ENCODE results near the gene ZNF223.
A peak's percentile ranks its signal among the peaks of the same experiment; 100 is the strongest.

ZNF223 gene

DNA sequence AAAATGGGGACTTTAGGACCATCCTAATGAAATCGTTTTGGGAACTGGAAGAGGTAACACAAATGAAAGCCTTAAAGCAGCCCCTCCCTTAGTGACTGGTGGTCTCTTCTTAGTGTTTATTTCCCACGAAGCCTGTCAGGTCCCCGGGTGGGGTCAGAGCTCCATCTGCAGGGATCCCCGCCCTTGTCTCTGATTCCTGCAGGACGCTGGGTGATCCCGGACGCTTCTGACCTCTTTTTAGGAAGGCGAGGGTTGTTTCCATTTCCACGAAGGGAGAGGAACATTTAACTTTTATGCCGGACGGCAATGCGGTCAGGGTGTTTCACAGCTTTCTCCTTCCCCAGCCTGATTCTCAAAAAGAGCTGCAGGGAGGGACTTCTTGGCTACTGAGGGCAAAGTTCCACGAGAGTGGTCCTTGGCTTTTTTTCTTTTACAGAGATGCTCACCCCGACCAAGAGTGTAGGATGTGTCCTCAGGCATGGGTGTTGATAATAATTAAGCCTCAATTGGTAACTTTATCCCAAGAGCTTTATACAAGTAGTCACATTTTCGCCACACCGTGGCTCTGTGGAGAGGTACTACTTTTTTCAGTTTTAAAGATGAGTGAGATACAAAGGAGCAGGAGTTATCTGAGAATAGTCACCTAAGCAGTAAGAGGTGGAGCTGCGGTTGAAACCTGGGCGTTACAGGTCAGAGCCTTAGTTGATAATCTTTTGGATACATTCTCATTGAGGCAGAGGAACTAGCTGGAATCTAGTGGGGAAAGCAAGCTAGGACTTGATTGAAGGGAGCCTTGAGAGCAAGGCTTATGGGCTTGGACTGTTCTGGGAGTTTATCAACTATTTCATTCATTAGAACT is 20.9 kb downstream of the ZNF223 start:
- DNase-seq, result no peak

DNA sequence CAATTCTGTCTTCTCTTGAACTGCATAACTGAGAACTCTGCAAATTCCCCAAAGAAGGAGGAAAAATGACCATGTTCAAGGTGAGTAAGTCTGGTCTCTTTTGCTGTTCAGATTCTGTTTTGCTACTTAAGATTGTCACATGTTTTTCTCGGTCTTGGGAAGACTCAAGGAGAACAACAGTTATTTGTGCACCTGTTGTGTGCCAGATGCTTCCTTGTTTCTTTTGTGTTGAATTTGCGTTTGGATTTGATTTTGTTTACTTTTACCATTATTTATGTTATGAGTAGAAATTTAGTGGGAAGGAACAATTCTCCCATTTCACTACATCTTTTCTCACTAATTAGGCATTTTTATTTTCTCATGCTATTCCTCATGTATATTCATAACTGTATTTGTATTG is 24.5 kb downstream of the ZNF223 start:
- no peak for DNase-seq

DNA sequence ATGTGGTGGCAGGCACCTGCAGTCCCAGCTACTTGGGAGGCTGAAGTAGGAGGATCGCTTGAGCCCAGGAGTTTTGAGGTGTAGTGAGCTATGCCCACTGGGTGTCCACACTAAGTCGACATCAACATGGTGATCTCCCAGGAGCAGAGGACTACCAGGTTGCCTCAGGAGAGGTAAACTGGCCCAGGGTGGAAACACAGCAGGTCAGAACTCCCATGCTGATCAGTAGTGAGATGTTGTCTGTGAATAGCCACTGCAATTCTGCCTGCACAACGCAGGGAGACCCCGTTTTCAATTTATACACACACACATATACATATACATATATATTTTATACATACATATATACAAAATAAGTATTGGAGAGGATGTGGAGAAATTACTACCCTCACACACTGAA is 40.3 kb downstream of the ZNF223 start:
- DNase-seq, result no peak

DNA sequence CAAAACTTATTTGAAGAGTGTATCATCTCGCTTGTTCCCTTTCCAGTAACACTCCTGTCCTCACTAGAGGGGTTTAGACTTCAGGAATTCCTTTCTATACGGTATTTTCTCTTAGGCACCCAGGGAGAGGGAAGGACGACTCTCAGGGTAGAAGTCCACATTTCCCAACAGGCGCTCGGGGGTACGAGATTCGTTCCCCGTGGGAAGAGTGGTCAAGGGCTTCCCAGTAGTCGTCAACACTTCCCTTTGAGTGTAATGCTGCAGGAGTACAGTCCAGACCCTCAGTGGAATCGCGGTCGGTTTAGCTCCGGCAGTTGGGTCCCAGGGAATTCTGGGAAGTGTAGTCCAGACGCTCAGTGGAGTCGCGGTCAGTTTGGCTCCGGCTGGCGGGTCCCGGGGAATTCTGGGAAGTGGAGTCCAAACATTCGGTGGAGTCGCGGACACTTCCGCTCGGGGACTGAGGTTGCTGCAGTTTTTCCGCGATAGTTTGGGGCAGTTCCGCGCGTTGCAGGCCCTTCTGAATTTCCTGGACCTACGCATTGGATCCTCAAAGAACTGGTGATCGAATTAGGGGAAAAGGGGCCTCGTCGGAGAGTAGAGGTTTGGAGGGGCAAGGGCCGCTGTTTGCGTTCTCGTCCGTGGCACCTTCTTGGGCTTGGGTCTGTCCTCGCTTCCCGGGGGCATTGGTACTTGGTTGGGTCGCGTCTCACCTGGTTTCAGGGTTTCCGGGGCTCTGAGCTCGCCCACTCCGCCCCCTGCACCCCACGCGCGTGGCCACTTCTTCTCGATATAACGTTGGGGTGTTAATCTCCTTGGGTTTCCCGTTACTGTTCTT is 42.3 kb downstream of the ZNF223 start, which contains the start of gene ZNF224:
TSS of gene ZNF224 (plus strand) at position 431 of the 835 bp plus-strand sequence. CDS start 3,513 bp downstream, outside the sequence.
- DNase-seq, result peak; percentile 42

DNA sequence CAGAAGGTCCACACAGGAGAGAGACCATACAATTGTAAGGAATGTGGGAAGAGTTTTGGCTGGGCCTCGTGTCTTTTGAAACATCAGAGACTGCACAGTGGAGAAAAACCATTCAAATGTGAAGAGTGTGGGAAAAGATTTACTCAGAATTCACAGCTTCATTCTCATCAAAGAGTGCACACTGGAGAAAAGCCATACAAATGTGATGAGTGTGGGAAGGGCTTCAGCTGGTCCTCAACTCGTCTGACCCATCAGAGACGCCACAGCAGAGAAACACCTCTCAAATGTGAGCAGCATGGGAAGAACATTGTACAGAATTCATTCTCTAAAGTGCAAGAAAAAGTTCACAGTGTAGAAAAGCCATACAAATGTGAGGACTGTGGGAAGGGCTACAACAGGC is 55.9 kb downstream of the ZNF223 start:
- no peak for DNase-seq

DNA sequence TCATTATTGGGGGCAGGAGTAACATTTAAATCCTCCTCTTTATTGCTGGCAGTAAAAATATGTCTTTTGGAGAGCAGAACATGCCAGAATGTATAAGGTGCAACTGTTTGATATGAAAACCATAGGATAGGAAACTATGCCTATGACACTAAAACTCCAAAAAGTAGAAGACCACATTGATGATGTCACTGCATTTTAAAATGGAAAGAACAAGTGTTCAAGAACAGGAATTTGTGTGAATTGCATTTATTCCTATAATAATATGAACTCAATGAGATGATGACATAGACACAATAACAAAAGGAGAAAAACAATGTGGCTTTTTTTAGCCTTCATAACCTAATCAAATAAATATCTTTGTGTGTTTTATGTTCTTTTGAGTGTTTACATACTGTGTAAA is 57.6 kb downstream of the ZNF223 start:
- no peak for DNase-seq

DNA sequence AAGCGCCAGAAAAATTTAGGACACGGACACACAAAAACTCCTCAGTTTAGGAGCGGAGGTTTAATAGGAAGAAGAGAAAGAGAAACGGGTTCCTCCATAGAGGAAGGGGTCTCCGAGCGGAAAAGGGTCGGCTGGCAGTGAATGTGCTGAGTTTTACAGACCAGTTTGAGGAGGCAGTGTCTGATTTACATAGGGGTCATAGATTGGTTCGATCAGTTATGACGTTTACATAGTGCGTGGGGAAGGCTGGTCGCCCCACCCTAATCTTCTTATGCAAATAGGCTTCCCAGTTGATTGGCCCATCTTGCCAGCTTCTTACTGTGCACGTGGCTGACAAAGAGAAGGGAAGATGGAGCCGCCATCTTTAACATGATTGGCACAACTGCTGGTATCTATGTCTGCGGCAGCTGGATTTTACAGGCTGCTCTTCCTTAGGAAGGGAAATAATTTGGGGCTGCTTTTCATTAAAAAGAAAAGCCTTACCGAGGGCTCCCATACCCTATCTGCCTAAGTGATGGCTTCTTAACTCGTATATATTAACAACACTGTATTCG is 60.2 kb downstream of the ZNF223 start:
- DNase-seq, result no peak

DNA sequence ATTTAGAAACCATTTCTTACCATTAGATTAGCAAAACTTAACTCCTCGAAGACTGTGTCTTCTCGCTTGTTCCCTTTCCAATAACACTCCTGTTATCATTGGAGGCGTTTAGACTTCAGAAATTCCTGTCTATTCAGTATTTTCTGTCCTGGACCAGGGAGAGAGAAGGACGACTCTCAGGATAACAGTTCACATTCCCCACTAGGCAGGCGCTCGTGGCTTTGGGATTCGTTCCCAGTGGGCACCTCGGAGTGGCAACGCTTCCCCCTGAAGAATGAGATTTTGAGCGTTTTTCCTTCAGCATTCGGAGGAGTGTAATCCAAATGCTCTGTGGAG is 60.9 kb downstream of the ZNF223 start:
- DNase-seq, result no peak

DNA sequence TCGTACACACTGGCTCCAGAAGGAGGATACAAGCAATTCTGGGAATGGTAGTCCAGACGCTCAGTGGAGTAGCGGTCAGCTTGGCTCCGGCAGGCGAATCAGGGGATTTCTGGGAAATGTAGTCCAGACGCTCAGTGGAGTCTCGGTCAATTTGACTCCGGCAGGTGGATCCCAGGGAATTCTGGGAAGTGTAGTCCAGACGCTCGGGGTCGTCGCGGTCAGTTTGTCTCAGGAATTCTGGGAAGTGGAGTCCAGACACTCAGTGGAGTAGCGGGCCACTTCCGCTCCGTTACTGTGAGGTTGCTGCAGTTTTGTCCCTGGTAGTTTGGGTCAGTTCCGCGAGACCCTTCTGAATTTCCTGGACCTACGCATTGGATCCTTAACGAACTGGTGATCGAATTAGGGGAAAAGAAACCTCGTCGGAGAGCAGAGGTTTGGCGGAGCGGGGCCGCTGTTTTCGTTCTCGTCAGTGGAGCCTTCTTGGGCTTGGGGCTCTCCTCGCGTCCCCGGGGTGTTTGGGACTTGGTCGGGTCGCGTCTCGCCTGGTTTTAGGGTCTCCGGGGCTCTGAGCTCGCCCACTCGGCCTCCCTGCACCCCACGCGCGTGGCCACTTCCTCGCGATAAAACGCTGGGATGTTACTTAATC is 61.4 kb downstream of the ZNF223 start, which contains the start of gene ZNF225:
TSS of gene ZNF225 (plus strand) at position 262 of the 646 bp plus-strand sequence. CDS start 2,429 bp downstream, outside the sequence.
- DNase-seq, result peak; percentile 49

DNA sequence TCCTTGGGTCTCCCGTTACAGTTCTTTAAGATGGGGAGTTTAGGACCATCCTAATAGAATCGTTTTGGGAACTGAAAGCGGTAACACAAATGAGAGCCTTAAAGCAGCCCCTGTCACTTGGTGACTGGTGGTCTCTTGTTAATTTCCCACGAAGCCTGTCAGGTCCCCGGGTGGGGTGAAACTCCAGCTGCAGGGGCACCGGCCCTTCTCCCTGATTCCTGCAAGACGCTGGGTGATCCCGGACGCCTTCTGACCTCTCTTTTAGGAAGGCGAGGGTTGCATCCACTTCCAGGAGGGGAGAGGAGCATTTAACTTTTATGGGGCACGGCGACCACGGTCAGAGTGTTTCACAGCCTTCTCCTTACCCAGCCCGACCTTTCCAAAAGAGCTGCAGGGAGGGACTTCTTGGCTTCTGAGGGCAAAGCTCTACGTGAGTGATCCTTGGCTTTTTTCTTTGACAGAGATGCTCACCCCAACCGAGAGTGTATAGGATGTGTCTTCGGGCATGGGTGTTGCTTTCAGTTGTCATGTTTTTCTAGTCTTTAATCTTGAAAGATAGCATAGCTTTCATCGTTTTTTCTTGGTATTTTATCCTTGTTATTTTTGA is 62.1 kb downstream of the ZNF223 start:
- DNase-seq, result no peak
